Mucosa of gallbladder (tissue), 1 donor: ENCODE measurements around the gene C9orf72. TPM values are rescaled to one million over a fixed set of nuclear protein-coding genes. Genes with fewer than 3 reads are reported as not detected.
A peak's percentile ranks its signal among the peaks of the same experiment; 100 is the strongest.
"Not testable (repeated sequence)": the region's sequence is repeated elsewhere in the genome, so short reads cannot be mapped to it uniquely, and the experiment has no call there.

Experiments
- DNase-seq: peaks from one replicate; pipeline ENCODE4 v3.0.0-alpha.2; 2020; ENCODE audit warnings: low spot score
- total RNA-seq: library from RNA; stranded (reverse); gene quantifications from one replicate; pipeline ENCODE4 v1.2.1, GENCODE V29; 2021
- donor health status: DM: no; HTN: no; CAD: no.

The C9orf72 gene
- total RNA-seq: 12.0 TPM

GRCh38 chr9:27572918-27573633 is at the start of gene C9orf72:
C9orf72 (minus strand) TSS chr9:27573481; CDS start chr9:27567120, 6,361 bp downstream.
- DNase-seq: peak; percentile 82

GRCh38 chr9:27622693-27623340 is 49.5 kb upstream of the C9orf72 start:
- no peak for DNase-seq

GRCh38 chr9:27619743-27620142 is 46.5 kb upstream of the C9orf72 start:
- DNase-seq: no peak

GRCh38 chr9:27618066-27618465 is 44.8 kb upstream of the C9orf72 start:
- no peak for DNase-seq

- no peak for DNase-seq
Measured at GRCh38 chr9:27614551-27614950, 41.3 kb upstream of the C9orf72 start.

- DNase-seq: not testable (repeated sequence)
Measured at GRCh38 chr9:27612036-27612435, 38.8 kb upstream of the C9orf72 start.

GRCh38 chr9:27610622-27611021 is 37.3 kb upstream of the C9orf72 start:
- DNase-seq: no peak

- no peak for DNase-seq
Measured at GRCh38 chr9:27602954-27603353, 29.7 kb upstream of the C9orf72 start.

GRCh38 chr9:27602142-27602861 is 29.0 kb upstream of the C9orf72 start:
- no peak for DNase-seq

- DNase-seq: no peak
Measured at GRCh38 chr9:27601396-27601795, 28.1 kb upstream of the C9orf72 start.

GRCh38 chr9:27600256-27600655 is 27.0 kb upstream of the C9orf72 start:
- DNase-seq: no peak

GRCh38 chr9:27599870-27600238 is 26.6 kb upstream of the C9orf72 start:
- DNase-seq: no peak

- no peak for DNase-seq
Measured at GRCh38 chr9:27599102-27599869, 26.0 kb upstream of the C9orf72 start.

GRCh38 chr9:27595733-27596132 is 22.5 kb upstream of the C9orf72 start:
- no peak for DNase-seq

GRCh38 chr9:27591672-27592071 is 18.4 kb upstream of the C9orf72 start:
- DNase-seq: no peak

- no peak for DNase-seq
Measured at GRCh38 chr9:27591093-27591492, 17.8 kb upstream of the C9orf72 start.

GRCh38 chr9:27590651-27591050 is 17.4 kb upstream of the C9orf72 start:
- DNase-seq: no peak

- DNase-seq: no peak
Measured at GRCh38 chr9:27589462-27589861, 16.2 kb upstream of the C9orf72 start.

GRCh38 chr9:27586304-27586703 is 13.0 kb upstream of the C9orf72 start:
- DNase-seq: no peak

- DNase-seq: no peak
Measured at GRCh38 chr9:27584931-27585330, 11.7 kb upstream of the C9orf72 start.

GRCh38 chr9:27582794-27583193 is 9.5 kb upstream of the C9orf72 start:
- no peak for DNase-seq

- DNase-seq: no peak
Measured at GRCh38 chr9:27581826-27582225, 8.5 kb upstream of the C9orf72 start.
